HG02943 (cell line): ENCODE data around the gene GUCY1B1.

Source experiments
- ATAC-seq: cut with Tn5 transposase; IDR thresholded peaks from one replicate; pipeline ENCODE4 v1.9.1; 2021; ENCODE audit warnings: mild to moderate bottlenecking, low read depth, moderate library complexity; ENCODE audit not compliant: unreplicated experiment

Gene GUCY1B1

DNA sequence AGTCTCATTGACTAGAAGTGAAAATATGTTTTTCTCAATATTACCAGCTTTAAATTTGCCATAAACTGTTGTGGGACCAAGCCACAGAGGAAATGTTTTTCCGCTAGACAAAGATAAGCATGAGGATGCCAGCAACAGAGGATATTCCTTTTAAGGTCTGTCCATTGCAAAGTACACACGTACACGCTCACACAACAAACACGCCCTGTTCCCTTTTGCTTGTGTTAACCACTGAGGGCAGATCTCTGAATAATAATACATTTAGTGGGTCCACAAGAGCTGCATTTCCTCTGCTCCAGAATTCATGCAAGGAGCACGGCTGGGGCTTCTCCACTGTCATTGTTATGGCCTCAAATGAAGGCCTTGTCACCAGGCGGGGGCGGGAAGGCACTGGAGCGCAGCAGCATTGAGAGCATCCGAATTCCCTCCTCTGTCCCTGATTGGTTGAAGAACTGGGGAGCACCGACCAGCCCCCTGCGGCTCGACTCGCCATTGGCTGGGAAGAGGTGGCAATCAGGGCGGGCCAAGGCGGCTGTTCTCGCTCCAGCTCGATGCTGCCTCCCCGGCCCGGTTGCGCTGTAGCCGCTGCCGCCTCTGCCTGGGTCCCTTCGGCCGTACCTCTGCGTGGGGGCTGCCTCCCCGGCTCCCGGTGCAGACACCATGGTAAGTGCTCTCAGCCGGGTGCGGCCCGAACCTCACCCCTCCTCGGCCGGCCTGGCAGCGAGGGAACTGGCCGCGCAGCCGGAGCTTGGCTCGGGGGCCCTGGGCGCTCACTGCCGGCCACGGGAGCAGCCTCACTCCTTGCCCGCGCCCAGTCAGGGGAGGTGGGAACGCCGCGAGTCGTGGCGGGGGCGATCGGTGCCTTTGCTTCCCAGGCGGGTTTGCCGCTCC is at the start of gene GUCY1B1:
Gene GUCY1B1, plus strand, starts transcription at position 541 of the 891 bp plus-strand sequence. Its CDS starts 120 bp downstream, at position 661.
- peak; percentile 97 for ATAC-seq

DNA sequence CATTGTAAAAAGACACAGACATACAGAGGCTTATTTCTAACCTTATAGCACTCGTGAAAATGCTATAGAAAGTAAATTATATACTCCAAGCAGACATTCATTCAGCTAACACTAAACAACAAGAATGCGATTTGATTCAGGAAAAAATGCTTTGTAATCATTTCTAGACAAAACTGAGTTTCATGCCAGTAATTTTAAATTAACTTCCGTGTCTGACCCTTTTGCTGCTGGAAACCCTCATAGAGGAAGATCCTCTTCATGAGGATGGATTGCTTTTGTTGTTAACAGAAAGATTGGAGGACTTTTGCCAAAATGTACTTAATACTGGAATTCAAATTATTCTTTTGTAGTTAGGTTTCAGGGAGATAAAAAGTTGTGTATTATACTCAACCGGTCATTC is 48.9 kb upstream of the GUCY1B1 start:
- no peak for ATAC-seq

DNA sequence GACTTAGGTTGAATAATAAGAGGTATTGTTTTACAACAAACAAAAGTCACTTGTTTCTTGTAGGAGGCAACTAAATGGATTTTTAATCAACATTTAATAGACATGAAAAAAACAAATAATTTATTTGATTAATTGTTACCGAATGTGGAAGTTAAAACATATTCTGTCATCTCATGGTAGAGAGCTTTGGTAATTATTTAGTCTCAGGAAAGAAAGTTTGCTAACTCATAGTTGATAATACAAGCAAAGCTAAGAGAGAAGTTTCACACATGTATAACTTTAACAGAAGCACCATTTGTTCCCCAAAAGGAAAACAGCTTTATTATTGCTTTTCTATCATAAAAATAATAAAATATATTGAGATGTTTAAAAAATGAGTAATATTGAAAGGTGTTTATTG is 47.3 kb upstream of the GUCY1B1 start:
- ATAC-seq: no peak

GRCh38 chr4:155712846-155713245 is 46.0 kb upstream of the GUCY1B1 start:
- ATAC-seq: no peak

- ATAC-seq: no peak
These were observed 44.9 kb upstream of the GUCY1B1 start for GRCh38 chr4:155713911-155714310.

- ATAC-seq: no peak
These were observed 36.5 kb upstream of the GUCY1B1 start for GRCh38 chr4:155722336-155722735.

GRCh38 chr4:155722816-155723499 is 35.9 kb upstream of the GUCY1B1 start:
- ATAC-seq: no peak

GRCh38 chr4:155724731-155725130 is 34.1 kb upstream of the GUCY1B1 start:
- no peak for ATAC-seq

DNA sequence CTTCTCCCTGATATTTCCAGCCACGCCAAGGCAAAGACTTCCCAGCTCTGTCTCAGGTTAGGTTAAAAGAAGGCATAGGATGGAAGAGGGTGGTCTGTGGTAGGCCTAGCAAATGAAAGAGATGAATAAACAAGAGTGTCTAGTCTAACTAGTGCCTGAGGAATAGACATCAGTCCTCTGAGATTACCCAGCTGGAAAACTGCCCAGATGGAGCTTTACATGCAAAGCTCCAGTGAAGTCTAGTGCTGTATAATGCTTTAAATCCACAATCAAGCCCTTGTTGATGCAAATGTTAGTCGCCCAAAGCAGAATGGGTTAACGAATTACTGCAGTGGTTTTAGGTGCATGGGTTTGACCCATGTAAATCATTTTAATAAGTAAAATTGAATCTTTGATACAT is 24.8 kb upstream of the GUCY1B1 start:
- ATAC-seq: no peak

- ATAC-seq: no peak
These were observed 23.9 kb upstream of the GUCY1B1 start for GRCh38 chr4:155734951-155735350.

DNA sequence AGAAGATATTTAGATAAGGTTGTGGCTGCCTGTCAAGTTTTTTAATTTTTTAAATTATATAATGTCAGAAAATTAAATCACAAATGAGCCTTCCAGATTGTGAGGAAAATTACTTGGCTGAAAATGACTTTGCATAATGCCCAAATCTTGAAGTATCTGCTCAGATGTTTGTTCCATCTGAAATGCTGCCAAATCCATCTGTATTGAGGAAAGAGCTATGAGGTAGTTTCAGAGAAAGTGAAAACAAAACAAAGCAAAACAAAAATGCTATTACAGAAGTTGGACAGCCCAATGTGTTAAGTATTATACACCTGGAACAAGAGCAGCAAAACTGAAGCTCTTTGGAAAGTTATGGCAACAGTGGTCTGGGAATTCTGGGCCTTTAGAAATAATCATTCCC is 23.3 kb upstream of the GUCY1B1 start:
- no peak for ATAC-seq

DNA sequence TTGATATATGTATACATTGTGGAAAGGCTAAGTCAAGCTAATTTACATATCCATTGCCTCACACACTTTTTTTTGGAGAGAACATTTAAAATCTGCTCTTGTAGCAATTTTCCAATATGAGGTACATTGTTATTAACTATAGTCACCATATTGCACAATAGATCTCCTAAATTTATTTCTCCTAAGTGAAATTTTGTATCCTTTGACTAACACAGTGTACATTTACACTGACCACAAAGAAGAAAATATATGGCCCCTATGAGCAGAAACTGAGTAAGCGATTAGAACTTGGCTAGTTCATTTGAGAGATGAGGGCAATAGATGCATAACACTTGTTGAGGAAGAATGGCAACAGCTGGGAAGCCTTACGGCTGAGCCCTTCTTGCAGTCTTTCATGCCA is 20.3 kb upstream of the GUCY1B1 start:
- no peak for ATAC-seq

- ATAC-seq: no peak
These were observed 17.3 kb upstream of the GUCY1B1 start for GRCh38 chr4:155741546-155741945.

DNA sequence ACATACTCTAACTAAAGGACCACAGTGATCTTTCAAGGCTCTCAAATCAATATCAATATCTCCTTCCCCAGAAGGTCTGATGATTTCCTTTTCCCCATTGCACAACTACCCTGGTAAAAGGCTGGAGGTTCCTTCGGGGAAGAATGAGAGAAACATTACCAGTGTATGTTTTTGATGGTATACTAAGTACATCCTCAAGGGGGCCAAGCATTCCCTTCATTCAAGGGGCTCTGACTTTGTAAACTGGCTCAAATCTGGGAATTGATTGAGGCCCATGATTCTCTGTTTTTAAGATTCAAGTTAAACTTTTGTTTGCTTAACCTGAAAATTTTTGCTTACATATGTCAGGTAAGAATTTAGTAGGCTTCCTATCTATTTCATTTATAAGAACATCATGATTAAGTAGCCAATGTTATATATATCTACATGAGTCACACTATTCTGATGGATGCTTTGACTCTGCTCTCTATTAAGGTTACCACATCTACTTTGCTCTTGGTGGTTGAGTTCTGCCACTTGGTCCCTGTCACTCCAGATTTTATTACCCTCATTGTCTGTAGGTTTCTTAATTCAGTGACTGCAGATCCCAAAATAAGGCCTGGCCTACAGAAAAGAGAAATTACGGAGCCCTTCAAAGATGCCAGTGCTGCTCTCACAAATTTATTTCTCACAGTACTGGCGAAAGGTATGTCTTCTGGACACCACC is 16.4 kb upstream of the GUCY1B1 start:
- no peak for ATAC-seq

DNA sequence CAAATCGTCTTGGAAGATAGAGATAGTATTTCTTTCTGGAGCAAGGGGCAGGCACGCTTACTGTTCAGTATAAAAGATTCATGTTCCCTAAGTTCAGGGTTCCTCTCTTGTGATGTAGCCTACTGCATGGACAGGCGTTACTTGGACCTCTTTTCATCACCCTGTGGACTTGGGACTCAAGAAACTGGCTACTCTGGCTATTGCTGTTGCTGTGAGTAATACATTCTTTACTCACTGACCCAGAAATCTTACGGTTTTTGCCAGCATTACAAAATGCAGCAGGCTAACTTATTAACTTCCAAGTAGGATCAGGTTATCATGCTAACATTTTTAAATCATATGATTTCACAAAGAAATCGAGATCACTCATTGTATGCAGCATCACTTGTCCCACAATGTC is 12.8 kb upstream of the GUCY1B1 start:
- ATAC-seq: no peak

DNA sequence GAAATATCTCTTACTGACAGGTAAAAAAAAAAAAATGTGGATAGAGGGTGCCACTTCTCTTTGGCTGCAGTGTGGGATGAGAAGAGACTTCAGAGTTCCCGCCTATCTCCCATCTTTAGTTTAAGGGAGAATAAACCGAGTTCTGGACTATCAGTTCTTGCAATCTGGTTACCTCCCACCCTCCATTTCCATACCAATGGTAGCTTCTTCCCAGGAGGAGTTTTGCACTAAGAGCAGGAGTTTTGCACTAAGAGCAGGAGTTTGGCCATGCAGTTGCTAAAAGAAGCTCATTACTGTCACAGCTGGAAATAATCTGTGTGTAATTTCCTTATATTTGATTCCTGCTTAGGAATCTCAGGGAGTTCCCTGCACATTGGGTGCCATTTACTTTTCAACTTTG is 10.8 kb upstream of the GUCY1B1 start:
- ATAC-seq: no peak

DNA sequence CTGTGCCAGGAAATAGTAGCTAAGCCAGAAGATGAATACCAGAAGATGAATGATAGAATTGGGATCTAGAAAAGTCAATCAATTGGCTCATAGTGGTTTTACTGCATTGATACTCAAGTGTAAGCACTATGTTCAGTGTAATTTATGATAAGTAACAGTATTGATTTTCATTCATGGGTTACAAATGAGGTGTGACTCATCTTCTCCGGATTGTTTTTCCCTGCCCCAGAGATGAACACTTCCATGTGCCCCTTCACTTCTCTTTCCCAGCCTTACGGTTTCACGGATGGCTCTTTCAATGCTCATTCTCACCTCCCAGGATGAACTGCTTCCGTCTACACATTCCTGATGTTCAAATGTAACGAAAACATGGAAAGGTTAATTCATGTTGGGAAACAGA is 9.8 kb upstream of the GUCY1B1 start:
- ATAC-seq: no peak

GRCh38 chr4:155751569-155751968 is 7.3 kb upstream of the GUCY1B1 start:
- no peak for ATAC-seq

DNA sequence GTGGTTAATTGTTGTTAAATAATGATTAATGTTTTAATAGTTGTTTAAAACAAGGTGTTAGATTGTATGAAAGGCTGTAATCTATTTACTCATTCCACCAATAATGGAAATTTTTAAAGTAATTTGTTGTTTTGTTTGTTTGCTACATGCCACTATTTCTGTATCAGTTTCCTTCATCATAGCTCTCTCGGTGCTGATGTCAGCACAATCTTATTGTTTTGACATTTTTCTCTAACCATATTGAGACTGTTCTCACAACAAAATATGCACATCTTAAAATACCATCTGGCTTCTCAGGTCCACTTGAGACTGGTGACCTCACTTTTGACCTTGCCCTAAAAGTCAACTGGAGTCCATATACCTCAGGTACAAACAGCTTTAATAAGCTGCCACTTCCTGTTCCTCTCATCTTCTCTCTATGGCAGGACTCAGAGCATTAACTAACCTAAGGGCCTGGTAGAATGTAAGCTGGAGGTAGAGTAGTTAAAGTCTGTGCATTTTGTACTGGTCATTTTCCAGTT is 1.0 kb upstream of the GUCY1B1 start:
- no peak for ATAC-seq

DNA sequence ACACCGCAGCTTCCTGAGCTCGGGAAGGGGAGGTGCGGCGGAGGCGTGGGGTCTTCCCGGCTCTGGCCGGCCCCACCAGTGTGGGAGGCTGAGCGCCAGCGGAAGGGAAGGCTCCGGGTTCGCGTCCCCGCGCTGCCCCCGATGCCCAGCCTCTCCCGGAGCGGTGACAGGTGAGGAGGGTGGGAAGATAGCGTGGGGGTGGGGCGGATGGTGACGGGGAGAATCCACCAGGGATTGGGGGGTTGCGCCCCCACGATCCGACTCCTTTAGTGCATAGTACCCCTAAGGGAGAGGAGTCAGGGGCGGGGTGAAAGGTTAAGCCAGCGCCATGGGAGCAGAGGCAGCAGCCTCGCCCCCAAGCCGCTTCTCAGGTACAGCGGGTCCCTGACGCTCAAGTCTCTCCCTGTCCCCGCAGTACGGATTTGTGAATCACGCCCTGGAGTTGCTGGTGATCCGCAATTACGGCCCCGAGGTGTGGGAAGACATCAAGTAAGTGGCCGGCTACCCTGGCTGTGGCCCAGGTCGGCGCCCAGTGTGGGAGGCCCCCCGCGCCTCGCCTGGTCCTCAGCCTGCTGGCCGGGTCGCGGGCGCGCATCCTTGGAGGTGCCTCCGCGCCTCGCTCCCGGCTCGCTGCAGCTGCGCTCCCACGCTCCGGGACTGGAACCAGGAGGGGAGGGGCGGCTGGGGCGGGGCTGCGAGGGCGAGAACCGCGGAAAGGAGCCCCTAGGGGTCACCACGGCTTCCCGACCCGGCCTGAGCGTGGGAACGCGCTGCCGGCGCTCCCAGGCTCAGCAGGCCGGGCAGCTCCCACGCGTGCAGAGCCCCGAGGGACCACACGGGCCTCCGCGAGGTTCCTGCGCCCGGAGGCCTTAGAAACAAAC is 791 bp downstream of the GUCY1B1 start:
- peak; percentile 31 for ATAC-seq
